ENCODE data around the gene SNED1.

- TF ChIP-seq ZSCAN5A (tag by site-specific recombination; IDR thresholded peaks at IDR 0.05) (no peak), TCF7L2 (IDR thresholded peaks at IDR 0.05; ENCODE audit: borderline replicate concordance, low read depth, low read length) (no peak), CTCF (tag by site-specific recombination; IDR thresholded peaks at IDR 0.05) (no peak), ZNF350 (tag by site-specific recombination; IDR thresholded peaks at IDR 0.05) (no peak), ZNF639 (tag by site-specific recombination; IDR thresholded peaks at IDR 0.05) (no peak), ZNF629 (tag by site-specific recombination; IDR thresholded peaks at IDR 0.05) (no peak), ZNF488 (tag by site-specific recombination; IDR thresholded peaks at IDR 0.05) (no peak)
These were observed 33.6 kb upstream of the SNED1 start for GRCh38 chr2:240964704-240965295.
